Measurements from ENCODE around the gene SLC7A14.

Gene SLC7A14

DNA sequence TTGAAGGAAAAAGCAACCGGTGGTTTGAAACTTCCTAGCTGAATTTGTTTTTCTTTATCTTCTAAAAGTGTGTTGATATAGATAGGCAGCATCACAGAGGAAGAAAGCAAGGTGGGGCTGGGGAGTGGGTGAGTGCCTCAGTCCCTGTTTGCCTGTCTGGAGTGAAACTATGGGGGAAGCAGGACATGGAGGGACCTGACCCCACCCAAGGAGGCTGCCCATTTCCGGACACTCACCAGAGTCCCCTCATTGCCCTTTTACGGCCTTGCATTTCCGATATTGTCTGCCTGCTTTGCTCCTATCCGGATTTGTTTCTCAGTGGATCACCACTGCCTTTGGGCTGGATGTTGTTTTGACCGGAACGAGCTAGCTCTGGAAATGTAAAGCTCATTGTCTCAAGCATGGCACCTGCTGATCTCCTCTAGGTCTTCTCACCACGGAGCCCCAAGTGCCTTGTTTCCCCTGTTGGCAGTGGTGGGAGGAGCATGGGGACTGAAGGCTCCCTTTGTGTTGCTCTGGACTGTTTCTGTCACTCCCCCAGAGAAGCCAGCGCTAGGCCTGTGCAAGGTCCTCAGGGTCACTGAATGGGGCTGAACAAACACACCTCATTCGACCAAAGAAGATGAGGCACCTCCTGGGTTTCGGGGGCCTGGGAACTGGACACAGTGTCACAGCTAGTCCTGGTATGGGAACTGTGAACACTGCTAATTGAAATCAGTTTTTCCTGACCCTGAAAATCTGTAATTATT is 160.2 kb downstream of the SLC7A14 start:
- no peak for DNase-seq (ENCODE audit: low spot score)

- DNase-seq (ENCODE audit: low spot score), result no peak
Observed at GRCh38 chr3:170424879-170425278, 161.0 kb downstream of the SLC7A14 start.

DNA sequence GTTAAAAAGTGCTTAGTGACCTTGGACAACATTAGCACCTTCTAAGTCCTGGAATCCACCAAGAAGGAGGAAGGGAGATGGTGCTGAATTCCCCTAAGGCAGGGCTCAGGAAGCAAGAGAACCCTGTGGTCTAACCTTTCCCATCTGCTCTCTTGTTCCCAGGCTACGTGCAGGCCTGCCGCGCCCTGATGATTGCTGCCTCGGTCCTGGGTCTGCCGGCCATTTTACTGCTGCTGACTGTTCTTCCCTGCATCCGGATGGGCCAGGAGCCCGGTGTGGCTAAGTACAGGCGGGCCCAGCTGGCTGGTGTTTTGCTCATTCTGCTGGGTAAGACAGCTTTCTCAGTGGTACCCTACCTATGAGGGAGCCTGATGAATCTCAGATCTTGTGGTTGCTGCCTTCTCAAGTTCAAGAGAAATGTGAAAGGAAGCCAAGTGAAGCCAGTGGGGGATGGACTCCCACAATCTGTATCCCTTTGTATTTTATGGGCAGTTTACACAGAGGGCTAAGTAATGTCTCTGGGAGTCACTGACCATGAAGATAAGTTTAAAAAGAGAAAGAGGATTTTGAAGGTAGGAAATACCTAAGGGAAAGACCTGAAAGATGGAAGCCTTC is 162.8 kb downstream of the SLC7A14 start:
- no peak for DNase-seq (ENCODE audit: low spot score)

DNA sequence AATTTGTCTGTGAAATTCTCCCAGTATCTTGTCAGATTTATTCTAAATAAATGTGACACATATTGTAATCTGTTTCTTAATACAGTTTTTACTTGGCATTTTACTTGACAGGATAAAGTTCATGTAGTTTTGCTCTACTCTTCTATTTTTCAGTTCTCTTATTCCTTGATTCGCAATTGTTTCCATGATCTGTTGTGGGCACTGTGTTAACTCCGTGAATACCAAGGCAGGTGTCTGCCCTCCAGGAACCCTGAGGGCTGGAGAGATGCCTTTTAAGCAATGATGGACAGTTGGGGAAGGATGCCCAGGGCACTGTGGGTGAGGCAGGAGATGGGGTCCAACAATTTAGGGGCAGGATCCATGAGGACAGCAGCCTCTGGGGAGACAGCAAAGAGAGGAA is 164.1 kb downstream of the SLC7A14 start:
- no peak for DNase-seq (ENCODE audit: low spot score)

- DNase-seq (ENCODE audit: low spot score), result peak; percentile 49
Observed at GRCh38 chr3:170421111-170421641, 164.7 kb downstream of the SLC7A14 start.

- no peak for DNase-seq (ENCODE audit: low spot score)
Observed at GRCh38 chr3:170420307-170420821, 165.5 kb downstream of the SLC7A14 start.

DNA sequence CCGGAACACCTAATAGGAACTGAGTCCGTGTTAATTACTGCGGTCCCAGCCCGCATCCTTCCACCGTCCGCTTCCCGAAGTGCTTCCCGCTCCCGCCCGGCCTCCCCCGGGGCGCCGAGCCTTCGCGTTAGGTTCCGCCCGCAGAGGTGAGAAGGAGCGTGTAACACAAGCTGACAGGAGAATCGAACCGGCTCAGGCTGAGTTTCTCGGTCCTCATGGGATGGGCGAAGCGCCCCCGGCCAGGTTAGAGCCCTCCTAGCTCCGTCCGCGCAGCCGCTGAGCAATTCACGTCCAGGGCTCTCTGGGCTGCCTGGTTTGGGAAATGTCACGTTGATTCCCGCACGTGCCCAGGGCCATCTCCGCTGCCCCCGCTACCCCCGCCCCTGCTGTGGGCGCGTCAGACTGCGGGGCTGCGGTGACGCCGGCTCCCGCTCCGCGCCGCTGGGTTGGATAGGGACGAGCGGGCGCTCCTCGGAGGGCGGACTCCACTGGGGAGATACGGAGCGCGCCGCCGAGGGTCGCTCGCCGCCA is 166.3 kb downstream of the SLC7A14 start:
- no peak for DNase-seq (ENCODE audit: low spot score)

- peak; percentile 89 for DNase-seq (ENCODE audit: low spot score)
Observed at GRCh38 chr3:170418422-170419398, 167.2 kb downstream of the SLC7A14 start, which contains the start of gene CLDN11. Gene CLDN11 (plus strand): TSS chr3:170418868. CDS start chr3:170419067, 199 bp downstream.

GRCh38 chr3:170417090-170417489 is 168.8 kb downstream of the SLC7A14 start:
- DNase-seq (ENCODE audit: low spot score), result no peak

- DNase-seq (ENCODE audit: low spot score), result peak; percentile 75
Observed at GRCh38 chr3:170414202-170414663, 171.6 kb downstream of the SLC7A14 start.

- no peak for DNase-seq (ENCODE audit: low spot score)
Observed at GRCh38 chr3:170413291-170413690, 172.6 kb downstream of the SLC7A14 start.

DNA sequence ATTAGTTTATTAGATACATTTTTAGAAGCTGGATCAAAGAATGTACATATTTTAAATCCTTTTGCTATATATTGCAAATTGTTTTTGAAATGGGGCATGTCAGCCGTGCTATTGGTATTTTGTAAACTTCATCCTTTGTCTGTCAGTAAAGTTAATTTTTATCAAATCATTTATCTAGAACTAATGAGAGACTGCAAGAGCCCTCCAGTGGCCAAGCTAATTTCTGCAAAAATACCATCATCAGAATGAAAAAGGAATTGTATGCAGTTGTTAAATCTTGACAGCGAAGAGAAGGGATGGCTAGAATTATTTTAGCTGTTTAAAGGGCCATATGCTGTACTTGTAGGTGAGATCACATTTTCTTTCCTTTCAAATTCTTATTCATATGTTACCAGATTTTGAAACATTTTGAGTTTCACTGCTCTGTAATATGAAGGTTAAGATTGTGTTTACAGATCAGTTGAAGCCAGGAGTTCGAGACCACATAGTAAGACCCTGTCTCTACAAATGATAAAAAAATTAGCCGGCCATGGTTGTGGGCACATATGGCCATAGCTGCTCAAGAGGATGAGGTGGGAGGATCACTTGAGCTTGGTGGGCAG is 175.3 kb downstream of the SLC7A14 start:
- no peak for DNase-seq (ENCODE audit: low spot score)

Data from AG08396 (cell line).